Stimulated activated CD4-positive, alpha-beta T cell treated with anti-CD3 and anti-CD28 coated beads, TNF-alpha, amount 100 ng/mL, for 48 hours (primary cell): ENCODE results near the gene PLEKHA7.
"Not testable (repeated sequence)": the region's sequence is repeated elsewhere in the genome, so short reads cannot be mapped to it uniquely, and the experiment has no call there.

Experiments used
- DNase-seq, 3 donors: peaks; one replicate each; pipeline ENCODE4 v3.0.0-alpha.2; 2020; ENCODE audit warnings: low read depth in 3 of 3

Gene PLEKHA7

GRCh38 chr11:17005646-17006045 is 8.6 kb downstream of the PLEKHA7 start:
- DNase-seq = no peak

GRCh38 chr11:17004486-17005148 is 9.6 kb downstream of the PLEKHA7 start:
- no peak for DNase-seq

- no peak for DNase-seq
These were observed 10.8 kb downstream of the PLEKHA7 start for GRCh38 chr11:17003426-17003825.

GRCh38 chr11:17002543-17002942 is 11.7 kb downstream of the PLEKHA7 start:
- DNase-seq = no peak

GRCh38 chr11:17001806-17002205 is 12.4 kb downstream of the PLEKHA7 start:
- DNase-seq = no peak

- DNase-seq = no peak
These were observed 13.2 kb downstream of the PLEKHA7 start for GRCh38 chr11:17000987-17001386.

- not testable (repeated sequence) for DNase-seq
These were observed 14.0 kb downstream of the PLEKHA7 start for GRCh38 chr11:17000253-17000652.

- DNase-seq = no peak
These were observed 15.1 kb downstream of the PLEKHA7 start for GRCh38 chr11:16999116-16999515.

- no peak for DNase-seq
These were observed 16.6 kb downstream of the PLEKHA7 start for GRCh38 chr11:16997624-16998023.

GRCh38 chr11:16993495-16993894 is 20.7 kb downstream of the PLEKHA7 start:
- no peak for DNase-seq

GRCh38 chr11:16992846-16993245 is 21.4 kb downstream of the PLEKHA7 start:
- no peak for DNase-seq

GRCh38 chr11:16989554-16989953 is 24.7 kb downstream of the PLEKHA7 start:
- no peak for DNase-seq

GRCh38 chr11:16987205-16987568 is 27.0 kb downstream of the PLEKHA7 start:
- DNase-seq = no peak

- peak; percentile 17 to 52 (median 29) for DNase-seq
These were observed 27.6 kb downstream of the PLEKHA7 start for GRCh38 chr11:16986434-16987204.

GRCh38 chr11:16985297-16985696 is 28.9 kb downstream of the PLEKHA7 start:
- no peak for DNase-seq

GRCh38 chr11:16984229-16984628 is 30.0 kb downstream of the PLEKHA7 start:
- DNase-seq = no peak

GRCh38 chr11:16982809-16983208 is 31.4 kb downstream of the PLEKHA7 start:
- no peak for DNase-seq

- no peak for DNase-seq
These were observed 31.9 kb downstream of the PLEKHA7 start for GRCh38 chr11:16982256-16982671.

GRCh38 chr11:16981651-16982194 is 32.5 kb downstream of the PLEKHA7 start:
- DNase-seq = no peak

- no peak for DNase-seq
These were observed 34.3 kb downstream of the PLEKHA7 start for GRCh38 chr11:16979703-16980622.

- DNase-seq = no peak
These were observed 36.3 kb downstream of the PLEKHA7 start for GRCh38 chr11:16977994-16978315.
